ENCODE results near the gene GUCA2A. TPM values are rescaled to one million over a fixed set of nuclear protein-coding genes. Genes with fewer than 3 reads are reported as not detected.

Gene GUCA2A
- total RNA-seq, 2 experiments from 2014 or later: not detected

- ChIA-PET POLR2A (interaction anchor here (0.7 kb wide), 1 partner anchor 23 kb away, joined by 3 read pairs; no protein-coding TSS in a partner anchor), CTCF (ENCODE audit: unreplicated experiment) (no interaction called here)
- Histone ChIP-seq H3K4me1 (ENCODE audit: insufficient read depth, low read length, poor library complexity, severe bottlenecking) (no peaks in the 10 kb centered on the region), H3K79me2 (ENCODE audit: insufficient read depth, low read depth, low read length) (no peaks in the 10 kb centered on the region), H3K4me3 (ENCODE audit: low read depth, low read length, poor library complexity, severe bottlenecking) (no peak overlapping the region), H3K9me2 (ENCODE audit: insufficient read depth, low read length) (no peaks in the 10 kb centered on the region), H3K9me3 (ENCODE audit: low read length) (no peaks in the 10 kb centered on the region), H3K36me3 (ENCODE audit: insufficient read depth, low read length) (peaks cover 67% of the 10 kb centered on the region), H2AFZ (ENCODE audit: low read length) (no peak overlapping the region), H3K27ac (ENCODE audit: low read depth, low read length, poor library complexity, severe bottlenecking) (no peak overlapping the region), H4K20me1 (ENCODE audit: insufficient read depth, low read length) (no peaks in the 10 kb centered on the region), H3K4me2 (ENCODE audit: low read length) (no peak overlapping the region)
- no peak for DNase-seq (ENCODE audit: low spot score)
- no peak for TF ChIP-seq EZH2phosphoT487 (IDR thresholded peaks at IDR 0.05; ENCODE audit: borderline replicate concordance, low read depth, low read length)
- TF ChIP-seq CTCF (conservative IDR thresholded peaks at IDR 0.05; ENCODE audit: low read length): no peak
- intact Hi-C loops (cut with micrococcal nuclease; ENCODE audit: unreplicated experiment): no loop called here
- no TSS peak for BruUV-seq (replicated peaks)
These were observed 31.3 kb upstream of the GUCA2A start for GRCh38 chr1:42195841-42196240.

- no peaks in the 10 kb centered on the region for H3K9me3 ChIP-seq (ENCODE audit: low read length)
- CTCF ChIA-PET (ENCODE audit: unreplicated experiment): no interaction called here
- peaks cover 80% of the 10 kb centered on the region for H3K36me3 ChIP-seq (ENCODE audit: insufficient read depth, low read length)
- no peak overlapping the region for H3K27ac ChIP-seq (ENCODE audit: low read depth, low read length, poor library complexity, severe bottlenecking)
- no TSS peak for BruUV-seq (replicated peaks)
- POLR2A ChIA-PET: interaction anchor here (1.3 kb wide), 1 partner anchor 10 kb away, joined by 3 read pairs; no protein-coding TSS in a partner anchor
- H2AFZ ChIP-seq (ENCODE audit: low read length): no peak overlapping the region
- no peaks in the 10 kb centered on the region for H3K4me1 ChIP-seq (ENCODE audit: insufficient read depth, low read length, poor library complexity, severe bottlenecking)
- no peak overlapping the region for H3K4me3 ChIP-seq (ENCODE audit: low read depth, low read length, poor library complexity, severe bottlenecking)
- H3K4me2 ChIP-seq (ENCODE audit: low read length): no peak overlapping the region
- TF ChIP-seq CTCF (conservative IDR thresholded peaks at IDR 0.05; ENCODE audit: low read length) (no peak), EZH2phosphoT487 (IDR thresholded peaks at IDR 0.05; ENCODE audit: borderline replicate concordance, low read depth, low read length) (no peak)
- H4K20me1 ChIP-seq (ENCODE audit: insufficient read depth, low read length): no peaks in the 10 kb centered on the region
- H3K79me2 ChIP-seq (ENCODE audit: insufficient read depth, low read depth, low read length): no peaks in the 10 kb centered on the region
- DNase-seq (ENCODE audit: low spot score): no peak
- no peaks in the 10 kb centered on the region for H3K9me2 ChIP-seq (ENCODE audit: insufficient read depth, low read length)
- intact Hi-C loops (cut with micrococcal nuclease; ENCODE audit: unreplicated experiment): no loop called here
These were observed 27.6 kb upstream of the GUCA2A start for GRCh38 chr1:42192106-42192505.

- no peak for DNase-seq (ENCODE audit: low spot score)
- H3K4me2 ChIP-seq (ENCODE audit: low read length): no peak overlapping the region
- no peaks in the 10 kb centered on the region for H3K9me2 ChIP-seq (ENCODE audit: insufficient read depth, low read length)
- H4K20me1 ChIP-seq (ENCODE audit: insufficient read depth, low read length): no peaks in the 10 kb centered on the region
- TF ChIP-seq CTCF (conservative IDR thresholded peaks at IDR 0.05; ENCODE audit: low read length) (no peak), EZH2phosphoT487 (IDR thresholded peaks at IDR 0.05; ENCODE audit: borderline replicate concordance, low read depth, low read length) (no peak)
- H3K27ac ChIP-seq (ENCODE audit: low read depth, low read length, poor library complexity, severe bottlenecking): no peak overlapping the region
- POLR2A ChIA-PET: interaction anchor here (0.6 kb wide), 1 partner anchor 109 kb away, joined by 4 read pairs; no protein-coding TSS in a partner anchor
- H2AFZ ChIP-seq (ENCODE audit: low read length): no peak overlapping the region
- BruUV-seq (replicated peaks): no TSS peak
- intact Hi-C loops (cut with micrococcal nuclease; ENCODE audit: unreplicated experiment): no loop called here
- H3K4me1 ChIP-seq (ENCODE audit: insufficient read depth, low read length, poor library complexity, severe bottlenecking): no peaks in the 10 kb centered on the region
- H3K4me3 ChIP-seq (ENCODE audit: low read depth, low read length, poor library complexity, severe bottlenecking): no peak overlapping the region
- no peaks in the 10 kb centered on the region for H3K9me3 ChIP-seq (ENCODE audit: low read length)
- no peaks in the 10 kb centered on the region for H3K79me2 ChIP-seq (ENCODE audit: insufficient read depth, low read depth, low read length)
- H3K36me3 ChIP-seq (ENCODE audit: insufficient read depth, low read length): peaks cover 79% of the 10 kb centered on the region
- CTCF ChIA-PET (ENCODE audit: unreplicated experiment): no interaction called here
These were observed 26.8 kb upstream of the GUCA2A start for GRCh38 chr1:42191319-42191718.
